Fibroblast of lung (primary cell): ENCODE data around the gene STK32B.

ENCODE experiments used
- EZH2 ChIP-seq: IDR thresholded peaks from 2 replicates; pipeline ENCODE4 v1.5.1; 2012; ENCODE audit warnings: low read length, control low read depth, mild to moderate bottlenecking; ENCODE audit errors: missing control alignments
- TF ChIP-seq, protein P1 (sequence below), 2 donors: IDR thresholded peaks in 1 of 2; conservative IDR thresholded peaks in 1 of 2; 1 replicate in 1 of 2; 2 replicates in 1 of 2; pipeline ENCODE4 v1.5.1; 2011 to 2012; ENCODE audit warnings: low read length in 2 of 2, control low read depth in 1 of 2, inconsistent platforms in 1 of 2, low read depth in 1 of 2, mild to moderate bottlenecking in 1 of 2

DNA sequence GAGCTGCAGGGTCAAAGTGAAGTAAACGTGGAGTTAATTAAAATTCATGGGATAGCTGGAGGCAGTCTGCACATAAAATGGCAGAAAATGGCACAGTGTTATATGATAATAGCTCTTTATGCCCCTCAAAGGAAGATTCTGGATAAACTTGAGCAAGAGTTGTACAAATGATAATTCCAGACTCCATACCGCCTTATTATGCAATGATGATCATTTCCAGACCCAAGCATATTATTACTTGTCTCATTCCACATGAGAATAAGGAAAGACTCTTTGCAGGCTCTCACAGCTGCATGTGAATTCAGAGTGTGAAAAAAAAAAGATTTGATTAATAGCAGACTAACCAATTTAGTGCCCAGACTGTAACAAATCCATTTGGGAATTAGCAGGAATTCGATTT lies 105.4 kb downstream of the STK32B start:
- TF ChIP-seq, protein P1, sequence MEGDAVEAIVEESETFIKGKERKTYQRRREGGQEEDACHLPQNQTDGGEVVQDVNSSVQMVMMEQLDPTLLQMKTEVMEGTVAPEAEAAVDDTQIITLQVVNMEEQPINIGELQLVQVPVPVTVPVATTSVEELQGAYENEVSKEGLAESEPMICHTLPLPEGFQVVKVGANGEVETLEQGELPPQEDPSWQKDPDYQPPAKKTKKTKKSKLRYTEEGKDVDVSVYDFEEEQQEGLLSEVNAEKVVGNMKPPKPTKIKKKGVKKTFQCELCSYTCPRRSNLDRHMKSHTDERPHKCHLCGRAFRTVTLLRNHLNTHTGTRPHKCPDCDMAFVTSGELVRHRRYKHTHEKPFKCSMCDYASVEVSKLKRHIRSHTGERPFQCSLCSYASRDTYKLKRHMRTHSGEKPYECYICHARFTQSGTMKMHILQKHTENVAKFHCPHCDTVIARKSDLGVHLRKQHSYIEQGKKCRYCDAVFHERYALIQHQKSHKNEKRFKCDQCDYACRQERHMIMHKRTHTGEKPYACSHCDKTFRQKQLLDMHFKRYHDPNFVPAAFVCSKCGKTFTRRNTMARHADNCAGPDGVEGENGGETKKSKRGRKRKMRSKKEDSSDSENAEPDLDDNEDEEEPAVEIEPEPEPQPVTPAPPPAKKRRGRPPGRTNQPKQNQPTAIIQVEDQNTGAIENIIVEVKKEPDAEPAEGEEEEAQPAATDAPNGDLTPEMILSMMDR (conservative IDR thresholded peaks at IDR 0.05 in 1 of 2, IDR thresholded peaks at IDR 0.05 in 1 of 2; ENCODE audit: low read depth in 1 of 2, low read length in 2 of 2), result no peak
- TF ChIP-seq EZH2, result no peak
